Activated naive CD4-positive, alpha-beta T cell treated with anti-CD3 and anti-CD28 coated beads, Interleukin-2, amount 10 ng/mL, durations not matched to agents 7 days and 5 days (primary cell): ENCODE data around the gene CLHC1.

Experiments used
- CTCF ChIA-PET: fragments of 350-600 bp; sonication (Branson Sonifier 250); formaldehyde crosslinking; loops from one replicate; lab custom pipeline; 2021; ENCODE audit warnings: antibody characterized with exemption; lab: Charles Lee
- DNase-seq: peaks from one replicate; pipeline ENCODE4 v3.0.0-alpha.2; 2020
- H3K27ac Mint-ChIP-seq: one replicate; pipeline ENCODE4 v1.8.0; 2021; ENCODE audit warnings: mild to moderate bottlenecking, moderate library complexity, mixed read lengths
- H3K27me3 Mint-ChIP-seq: one replicate; pipeline ENCODE4 v1.8.0; 2021; ENCODE audit warnings: mild to moderate bottlenecking, mixed read lengths
- H3K36me3 Mint-ChIP-seq: one replicate; pipeline ENCODE4 v1.8.0; 2021; ENCODE audit warnings: mixed read lengths
- H3K4me1 Mint-ChIP-seq: one replicate; pipeline ENCODE4 v1.8.0; 2021; ENCODE audit warnings: mixed read lengths
- H3K4me3 Mint-ChIP-seq: one replicate; pipeline ENCODE4 v1.8.0; 2021; ENCODE audit warnings: mild to moderate bottlenecking, moderate library complexity, mixed read lengths
- H3K9me3 Mint-ChIP-seq: one replicate; pipeline ENCODE4 v1.8.0; 2021; ENCODE audit warnings: mixed read lengths

Gene CLHC1

DNA sequence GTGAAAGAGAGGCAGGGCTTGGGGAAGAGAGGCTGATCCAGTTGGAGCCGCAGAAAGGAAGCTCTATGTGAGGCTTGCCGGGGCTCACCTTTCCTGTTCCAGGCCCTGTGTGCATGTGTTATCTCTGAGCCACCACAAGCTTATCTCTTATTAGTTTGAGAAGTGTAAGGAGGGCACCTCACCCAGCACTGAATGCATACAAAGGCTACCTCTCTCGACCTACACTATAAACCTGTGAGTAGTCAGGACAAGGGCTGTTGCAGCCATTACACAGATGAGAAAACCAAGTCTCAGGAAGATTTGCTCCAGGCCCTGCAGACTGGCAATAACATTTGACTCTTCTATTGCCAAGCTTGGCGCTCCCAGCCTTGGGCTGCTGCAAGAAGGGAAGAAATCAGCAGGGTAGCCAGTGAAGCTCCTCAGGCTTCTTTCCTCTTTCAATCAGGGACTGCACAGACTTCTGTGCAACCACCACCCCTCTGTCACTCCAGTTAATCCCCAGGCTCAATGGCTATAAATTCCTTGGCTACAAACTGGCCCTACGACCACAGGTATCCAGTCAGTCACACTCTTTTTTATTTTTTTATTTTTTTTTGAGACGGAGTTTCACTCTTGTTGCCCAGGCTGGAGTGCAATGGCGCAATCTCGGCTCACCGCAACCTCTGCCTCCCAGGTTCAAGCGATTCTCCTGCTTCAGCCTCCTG, 73.8 kb downstream of the CLHC1 start:
- H3K9me3 Mint-ChIP-seq, result no peaks in the 10 kb centered on the region
- CTCF ChIA-PET, result interaction anchor here (1.1 kb wide), 1 partner anchor 10 kb away, joined by 4 read pairs; no protein-coding TSS in a partner anchor
- H3K27ac Mint-ChIP-seq, result no peak overlapping the region
- peaks cover 7% of the 10 kb centered on the region for H3K4me1 Mint-ChIP-seq
- H3K27me3 Mint-ChIP-seq, result peaks cover 16% of the 10 kb centered on the region
- DNase-seq, result no peak
- no peak overlapping the region for H3K4me3 Mint-ChIP-seq
- H3K36me3 Mint-ChIP-seq, result no peaks in the 10 kb centered on the region

DNA sequence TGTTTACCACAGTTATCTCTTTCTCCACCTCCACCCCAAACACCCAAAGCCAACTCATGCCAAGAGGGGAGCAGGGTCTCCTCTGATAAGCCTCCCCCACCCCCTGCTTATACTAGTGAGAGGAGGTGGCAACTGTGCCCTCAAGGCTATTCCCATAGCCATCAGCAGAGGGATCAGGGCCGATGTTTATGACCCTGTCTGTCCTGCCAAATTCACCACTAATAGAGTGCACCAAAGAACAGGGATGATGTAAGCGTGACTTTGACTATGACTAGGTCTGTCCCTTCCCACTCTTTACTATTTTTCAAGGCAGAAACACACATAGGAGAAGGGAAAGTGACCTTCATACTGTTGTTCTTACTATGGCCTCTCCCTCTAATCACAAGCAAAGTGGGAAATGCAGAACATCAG, 74.6 kb downstream of the CLHC1 start:
- Mint-ChIP-seq H3K27me3 (peaks cover 16% of the 10 kb centered on the region), H3K9me3 (no peaks in the 10 kb centered on the region), H3K4me1 (peaks cover 7% of the 10 kb centered on the region), H3K4me3 (no peak overlapping the region), H3K36me3 (no peaks in the 10 kb centered on the region), H3K27ac (no peak overlapping the region)
- CTCF ChIA-PET, result no interaction called here
- no peak for DNase-seq

DNA sequence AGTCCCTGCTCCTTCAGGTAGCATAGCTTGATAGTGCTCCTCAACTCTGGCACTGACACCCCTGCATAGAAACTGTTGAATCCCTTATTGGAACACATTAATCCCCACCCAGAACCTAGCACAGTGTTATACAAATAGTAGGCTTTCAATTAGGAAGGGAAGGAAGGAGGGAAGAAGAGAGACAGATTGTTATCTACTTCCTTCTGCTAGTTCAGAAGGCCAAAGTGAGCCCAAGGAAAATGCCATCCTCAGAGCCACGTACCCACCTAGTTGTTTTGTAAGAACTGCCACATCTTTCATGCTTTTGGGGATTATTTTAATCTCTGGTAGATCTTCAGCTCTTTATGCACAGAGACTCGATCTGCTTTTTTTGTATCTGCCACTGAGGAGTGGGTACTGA, 75.1 kb downstream of the CLHC1 start:
- Mint-ChIP-seq H3K27ac (no peak overlapping the region), H3K4me3 (no peak overlapping the region)
- CTCF ChIA-PET, result no interaction called here

DNA sequence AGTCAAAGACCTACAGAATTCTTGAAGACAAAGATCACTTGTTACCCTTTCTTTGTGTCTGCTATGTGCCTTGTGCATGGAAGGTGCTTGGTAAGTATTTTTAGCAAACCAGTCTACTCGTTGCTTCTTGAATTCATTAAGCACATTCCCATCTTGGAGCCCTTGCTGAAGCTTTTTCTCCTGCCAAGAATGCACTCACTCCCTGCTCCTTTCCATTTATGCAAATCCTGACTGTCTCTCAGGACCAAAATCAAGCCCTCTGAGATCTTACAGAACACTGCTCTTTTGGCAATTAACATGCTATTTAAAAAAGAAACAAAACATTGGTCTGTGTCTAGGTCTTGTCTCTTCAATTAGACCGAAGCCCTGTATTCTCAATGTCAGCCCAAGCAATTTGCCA, 75.8 kb downstream of the CLHC1 start:
- DNase-seq, result no peak
- CTCF ChIA-PET, result no interaction called here
- peaks cover 7% of the 10 kb centered on the region for H3K4me1 Mint-ChIP-seq
- no peak overlapping the region for H3K27ac Mint-ChIP-seq
- H3K4me3 Mint-ChIP-seq, result no peak overlapping the region
- no peaks in the 10 kb centered on the region for H3K36me3 Mint-ChIP-seq
- H3K27me3 Mint-ChIP-seq, result peaks cover 16% of the 10 kb centered on the region
- no peaks in the 10 kb centered on the region for H3K9me3 Mint-ChIP-seq

More for the DNA sequence above, 75.1 kb downstream of the CLHC1 start:
- H3K4me1 Mint-ChIP-seq, result peaks cover 7% of the 10 kb centered on the region
- H3K27me3 Mint-ChIP-seq, result peaks cover 16% of the 10 kb centered on the region
- no peaks in the 10 kb centered on the region for H3K9me3 Mint-ChIP-seq
- no peaks in the 10 kb centered on the region for H3K36me3 Mint-ChIP-seq
- DNase-seq, result no peak

DNA sequence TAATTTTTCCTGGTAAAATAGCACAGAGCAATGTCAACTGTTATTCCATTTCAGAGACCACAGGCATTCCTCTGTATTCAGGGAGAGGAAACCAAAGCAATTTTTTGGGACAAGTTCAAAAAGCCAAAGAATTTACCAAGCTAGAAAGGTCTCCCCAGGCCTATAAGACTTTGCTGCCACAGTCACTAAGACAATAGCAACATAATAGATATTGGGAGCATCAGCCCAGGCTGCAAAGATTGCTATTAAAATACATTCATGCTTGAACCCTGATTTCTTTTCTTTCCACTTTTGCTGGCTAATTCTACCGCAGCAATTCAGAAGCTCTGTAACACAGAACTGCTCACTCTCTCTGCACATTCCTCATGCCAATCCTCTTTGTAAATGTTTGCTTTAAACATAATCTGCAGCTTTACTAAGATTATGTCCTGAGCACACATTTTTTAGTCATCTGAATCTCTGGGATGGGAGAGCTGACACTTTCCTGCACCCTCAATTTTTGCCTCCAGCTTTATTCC, 76.3 kb downstream of the CLHC1 start:
- H3K9me3 Mint-ChIP-seq, result no peaks in the 10 kb centered on the region
- H3K4me3 Mint-ChIP-seq, result no peak overlapping the region
- H3K27ac Mint-ChIP-seq, result no peak overlapping the region
- CTCF ChIA-PET, result no interaction called here
- peaks cover 7% of the 10 kb centered on the region for H3K4me1 Mint-ChIP-seq
- no peak for DNase-seq
- H3K27me3 Mint-ChIP-seq, result peaks cover 16% of the 10 kb centered on the region
- H3K36me3 Mint-ChIP-seq, result no peaks in the 10 kb centered on the region

- DNase-seq, result no peak
- Mint-ChIP-seq H3K27ac (no peak overlapping the region), H3K4me3 (no peak overlapping the region), H3K27me3 (peaks cover 16% of the 10 kb centered on the region), H3K4me1 (peaks cover 7% of the 10 kb centered on the region), H3K9me3 (no peaks in the 10 kb centered on the region), H3K36me3 (no peaks in the 10 kb centered on the region)
- CTCF ChIA-PET, result no interaction called here
These were observed 76.9 kb downstream of the CLHC1 start for GRCh38 chr2:55155206-55155605.

DNA sequence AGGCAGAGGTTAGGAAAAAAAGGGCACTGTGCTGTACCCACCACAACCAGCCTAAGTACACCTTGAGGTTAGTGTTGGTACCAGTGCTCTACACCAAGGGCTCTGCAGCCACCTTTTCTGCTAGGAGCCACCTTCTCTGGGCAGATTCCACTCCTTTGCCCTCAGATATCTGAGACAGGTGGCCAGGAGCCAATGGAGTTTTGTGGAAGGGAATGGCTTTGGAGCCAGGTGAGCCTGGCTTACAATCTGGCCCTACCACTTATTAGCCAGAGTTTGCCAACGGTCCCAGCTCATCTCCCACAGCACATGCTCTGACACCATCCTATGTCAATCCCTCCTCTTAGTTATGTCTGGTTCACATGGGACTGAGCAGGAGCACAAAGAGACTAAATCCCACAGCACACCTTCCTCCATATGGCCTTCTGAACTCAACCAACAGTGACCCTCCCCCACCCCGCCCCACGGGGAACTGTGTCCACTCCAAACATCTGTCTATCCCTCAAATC, 77.5 kb downstream of the CLHC1 start:
- Mint-ChIP-seq H3K27me3 (peaks cover 16% of the 10 kb centered on the region), H3K27ac (no peak overlapping the region), H3K4me3 (no peak overlapping the region), H3K4me1 (peaks cover 7% of the 10 kb centered on the region), H3K36me3 (no peaks in the 10 kb centered on the region), H3K9me3 (no peaks in the 10 kb centered on the region)
- no peak for DNase-seq
- CTCF ChIA-PET, result interaction anchor here (1.5 kb wide), 1 partner anchor 14 kb away, joined by 5 read pairs; no protein-coding TSS in a partner anchor

DNA sequence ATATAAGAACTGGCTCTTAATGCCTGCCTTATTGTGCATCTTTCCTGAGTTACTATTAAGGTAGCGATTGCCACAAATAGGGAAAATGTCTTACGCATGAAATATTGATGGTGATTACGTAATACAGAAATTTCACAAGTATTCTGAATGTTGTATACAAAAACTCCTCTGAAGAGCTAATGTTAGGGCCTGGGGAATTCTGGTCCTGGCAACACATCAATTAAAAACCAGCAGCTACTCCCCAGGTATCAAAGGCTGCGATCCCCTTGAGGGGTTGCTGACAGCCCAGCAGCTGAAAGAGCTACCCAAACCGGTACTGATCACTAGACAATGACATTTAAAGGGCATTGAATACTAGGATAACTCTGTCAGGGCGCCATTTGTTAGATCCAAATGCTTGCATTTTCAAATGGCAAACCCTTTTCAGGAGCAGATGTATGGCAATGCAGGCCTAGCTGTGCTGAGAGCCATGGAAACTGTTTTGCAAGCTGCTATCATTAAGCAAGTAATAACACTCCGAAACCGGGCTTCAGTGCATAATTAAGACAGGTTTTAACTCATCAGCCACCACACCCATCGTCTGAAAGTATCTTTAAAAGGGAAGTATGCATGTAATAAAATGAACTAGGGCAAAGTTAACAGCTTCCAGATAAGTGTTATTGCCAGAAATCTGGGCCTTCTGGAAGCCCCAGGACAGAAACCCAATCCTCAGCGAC, 78.4 kb downstream of the CLHC1 start:
- Mint-ChIP-seq H3K4me3 (no peak overlapping the region), H3K9me3 (no peaks in the 10 kb centered on the region), H3K27ac (no peak overlapping the region), H3K27me3 (peaks cover 12% of the 10 kb centered on the region), H3K36me3 (no peaks in the 10 kb centered on the region), H3K4me1 (peaks cover 7% of the 10 kb centered on the region)
- no peak for DNase-seq
- CTCF ChIA-PET, result interaction anchor here (0.9 to 1.5 kb wide), 2 partner anchors 15 to 128 kb away, joined by 4 to 5 read pairs; no protein-coding TSS in a partner anchor

DNA sequence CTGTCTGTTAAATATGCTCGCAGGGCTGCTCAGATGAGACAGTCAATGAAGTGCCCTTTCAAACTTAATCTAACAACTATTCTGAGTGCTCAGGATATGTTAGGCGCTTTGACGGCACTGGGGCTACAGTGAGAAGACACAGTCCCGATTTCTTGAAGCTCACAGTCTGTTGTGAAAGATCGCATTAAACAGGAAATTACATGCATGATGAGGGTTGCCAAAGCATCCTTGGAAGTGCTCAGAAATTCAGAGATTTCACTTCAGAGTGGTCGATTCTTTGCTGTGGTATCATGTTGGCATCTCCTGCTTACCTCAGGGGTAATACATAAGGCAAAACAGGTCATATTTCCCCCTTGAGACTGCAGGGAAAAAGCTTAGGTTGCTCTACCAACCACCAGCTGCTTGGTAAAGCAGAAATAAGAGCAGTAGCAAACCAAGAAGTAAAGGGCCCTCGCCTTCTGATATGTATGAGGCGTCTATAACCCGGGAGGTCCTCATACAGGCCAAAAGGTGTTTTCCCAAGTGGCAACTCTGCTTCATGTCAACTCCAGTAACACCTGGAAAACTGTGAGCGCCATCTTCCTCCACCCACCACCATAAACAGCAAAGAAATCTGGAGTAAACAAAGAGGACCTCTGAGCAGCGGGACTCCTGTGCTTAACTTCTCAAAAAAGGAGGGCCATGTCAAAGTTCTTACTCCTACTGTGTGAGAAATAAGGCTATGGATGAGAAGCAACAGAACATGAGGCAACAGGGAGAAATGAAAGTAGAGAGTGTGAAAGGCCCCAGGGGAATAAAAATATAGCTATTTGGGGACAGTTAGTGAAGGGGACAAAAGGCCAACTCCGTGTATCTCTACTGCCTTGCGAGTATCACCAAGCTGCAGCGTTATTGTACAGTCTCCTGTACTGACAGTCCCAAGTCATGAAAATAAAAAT, 79.3 kb downstream of the CLHC1 start:
- DNase-seq, result no peak
- peaks cover 12% of the 10 kb centered on the region for H3K27me3 Mint-ChIP-seq
- CTCF ChIA-PET, result interaction anchor here (1.5 kb wide), 1 partner anchor 16 kb away, joined by 5 read pairs; no protein-coding TSS in a partner anchor
- H3K36me3 Mint-ChIP-seq, result no peaks in the 10 kb centered on the region
- no peaks in the 10 kb centered on the region for H3K9me3 Mint-ChIP-seq
- H3K4me3 Mint-ChIP-seq, result no peak overlapping the region
- no peak overlapping the region for H3K27ac Mint-ChIP-seq
- H3K4me1 Mint-ChIP-seq, result peaks cover 7% of the 10 kb centered on the region

DNA sequence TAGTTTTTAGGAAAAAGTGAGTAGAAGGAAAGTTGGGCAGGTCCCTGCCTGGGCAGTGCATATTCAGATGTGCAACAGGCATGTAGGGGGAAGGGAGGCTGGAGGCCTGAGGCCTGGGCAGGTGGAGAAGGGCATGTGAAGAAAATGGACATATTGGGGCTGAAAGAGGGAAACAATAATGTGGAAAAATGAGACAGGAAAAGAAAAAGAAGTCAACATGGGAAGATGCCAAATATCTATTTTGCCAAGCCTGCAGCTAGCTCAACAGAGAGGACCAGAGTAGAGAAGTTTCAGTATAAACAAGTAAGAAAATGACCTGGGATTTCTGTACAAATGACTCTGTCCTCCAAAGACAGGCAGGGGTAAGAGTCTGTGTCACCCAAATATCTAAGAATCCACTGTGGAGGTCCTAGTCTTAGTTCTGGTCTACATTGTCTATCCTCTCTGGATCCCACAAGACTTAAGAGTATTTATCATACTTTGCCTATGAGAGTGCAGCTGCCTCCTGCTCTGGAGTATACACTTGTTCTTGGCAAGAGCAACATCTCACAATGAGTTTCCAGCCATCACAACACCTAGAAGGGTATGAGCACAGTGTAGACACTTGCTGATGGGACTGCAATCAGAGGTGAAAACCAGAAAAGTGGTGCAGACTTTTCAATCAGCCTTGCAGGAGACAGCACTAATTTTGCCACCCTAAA, 80.2 kb downstream of the CLHC1 start:
- DNase-seq, result no peak
- Mint-ChIP-seq H3K36me3 (no peaks in the 10 kb centered on the region), H3K4me3 (no peak overlapping the region), H3K27ac (no peak overlapping the region), H3K9me3 (no peaks in the 10 kb centered on the region), H3K4me1 (peaks cover 1% of the 10 kb centered on the region), H3K27me3 (peaks cover 12% of the 10 kb centered on the region)
- CTCF ChIA-PET, result no interaction called here

DNA sequence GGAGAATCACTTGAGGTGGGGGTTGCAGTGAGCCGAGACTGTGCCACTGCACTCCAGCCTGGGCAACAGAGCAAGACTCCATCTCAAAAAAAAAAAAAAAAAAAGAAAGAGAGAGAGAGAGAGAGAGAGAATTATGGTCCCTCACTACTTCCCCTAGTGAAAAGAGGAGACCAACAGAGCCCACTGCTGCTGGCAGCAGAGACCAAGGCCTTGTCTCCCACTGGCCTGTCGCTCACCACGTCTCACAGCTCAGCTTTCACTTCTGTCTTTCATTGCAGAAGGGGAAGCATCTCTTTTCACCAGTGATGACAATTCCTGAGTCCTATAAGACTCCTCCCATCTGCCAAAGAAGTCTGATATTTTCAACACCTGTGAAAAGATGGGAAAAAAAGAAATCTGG, 81.3 kb downstream of the CLHC1 start:
- CTCF ChIA-PET, result interaction anchor here (0.6 kb wide), 1 partner anchor 90 kb away, joined by 5 read pairs; no protein-coding TSS in a partner anchor
- no peak overlapping the region for H3K4me3 Mint-ChIP-seq
- no peaks in the 10 kb centered on the region for H3K9me3 Mint-ChIP-seq
- H3K36me3 Mint-ChIP-seq, result no peaks in the 10 kb centered on the region
- H3K27me3 Mint-ChIP-seq, result peaks cover 4% of the 10 kb centered on the region
- no peak overlapping the region for H3K27ac Mint-ChIP-seq
- DNase-seq, result no peak
- no peaks in the 10 kb centered on the region for H3K4me1 Mint-ChIP-seq

- CTCF ChIA-PET, result no interaction called here
- Mint-ChIP-seq H3K4me3 (no peak overlapping the region), H3K27ac (no peak overlapping the region), H3K27me3 (no peaks in the 10 kb centered on the region), H3K4me1 (no peaks in the 10 kb centered on the region), H3K9me3 (peaks cover 3% of the 10 kb centered on the region), H3K36me3 (no peaks in the 10 kb centered on the region)
- no peak for DNase-seq
These were observed 83.8 kb downstream of the CLHC1 start for GRCh38 chr2:55148269-55148668.

- Mint-ChIP-seq H3K9me3 (peaks cover 4% of the 10 kb centered on the region), H3K36me3 (no peaks in the 10 kb centered on the region), H3K4me1 (peaks cover 2% of the 10 kb centered on the region), H3K4me3 (no peak overlapping the region), H3K27ac (no peak overlapping the region), H3K27me3 (no peaks in the 10 kb centered on the region)
- DNase-seq, result no peak
- CTCF ChIA-PET, result interaction anchor here (0.6 kb wide), 1 partner anchor 20 kb away, joined by 3 read pairs; no protein-coding TSS in a partner anchor
These were observed 84.6 kb downstream of the CLHC1 start for GRCh38 chr2:55147531-55147930.
